ENCODE results near the gene TMEM220. TPM values are rescaled to one million over a fixed set of nuclear protein-coding genes. Genes with fewer than 3 reads are reported as not detected.

TMEM220 gene
- total and polyA plus RNA-seq, 8 donors: 4.9 to 14.1 (median 8.1) TPM; not detected in 2

GRCh38 chr17:10773391-10773790, 43.6 kb upstream of the TMEM220 start:
- DNase-seq: no peak
- peak overlapping the region in 1 of 5 donors; percentile 47 for H3K27ac ChIP-seq

GRCh38 chr17:10772425-10773380, 42.9 kb upstream of the TMEM220 start:
- no peak overlapping the region for H3K4me3 ChIP-seq
- 38 to 50% (median 46%) methylated on average over 9 of the region's 9 CpGs for WGBS, 5 donors
- peaks cover 0 to 14% (median 9%) of the 10 kb centered on the region in 4 donors for H3K9me3 ChIP-seq
- H3K27ac ChIP-seq: peak overlapping the region in 3 of 5 donors; percentile 31 to 47 (median 39)
- peak; percentile 60 to 90 for DNase-seq
- H3K36me3 ChIP-seq: peaks cover 0 to 8% (median 2%) of the 10 kb centered on the region in 4 donors
- intact Hi-C loops (cut with DNase I; ENCODE audit: low total_unique reads): no loop called here
- no peaks in the 10 kb centered on the region for H3K27me3 ChIP-seq
- peaks cover 7 to 22% (median 10%) of the 10 kb centered on the region in 4 donors for H3K4me1 ChIP-seq
- TF ChIP-seq POLR2AphosphoS5 (IDR thresholded peaks at IDR 0.05): peak in 2 of 3 donors; percentile 13 to 53
- TF ChIP-seq POLR2A (IDR thresholded peaks at IDR 0.05): no peak
- TF ChIP-seq, protein P1, sequence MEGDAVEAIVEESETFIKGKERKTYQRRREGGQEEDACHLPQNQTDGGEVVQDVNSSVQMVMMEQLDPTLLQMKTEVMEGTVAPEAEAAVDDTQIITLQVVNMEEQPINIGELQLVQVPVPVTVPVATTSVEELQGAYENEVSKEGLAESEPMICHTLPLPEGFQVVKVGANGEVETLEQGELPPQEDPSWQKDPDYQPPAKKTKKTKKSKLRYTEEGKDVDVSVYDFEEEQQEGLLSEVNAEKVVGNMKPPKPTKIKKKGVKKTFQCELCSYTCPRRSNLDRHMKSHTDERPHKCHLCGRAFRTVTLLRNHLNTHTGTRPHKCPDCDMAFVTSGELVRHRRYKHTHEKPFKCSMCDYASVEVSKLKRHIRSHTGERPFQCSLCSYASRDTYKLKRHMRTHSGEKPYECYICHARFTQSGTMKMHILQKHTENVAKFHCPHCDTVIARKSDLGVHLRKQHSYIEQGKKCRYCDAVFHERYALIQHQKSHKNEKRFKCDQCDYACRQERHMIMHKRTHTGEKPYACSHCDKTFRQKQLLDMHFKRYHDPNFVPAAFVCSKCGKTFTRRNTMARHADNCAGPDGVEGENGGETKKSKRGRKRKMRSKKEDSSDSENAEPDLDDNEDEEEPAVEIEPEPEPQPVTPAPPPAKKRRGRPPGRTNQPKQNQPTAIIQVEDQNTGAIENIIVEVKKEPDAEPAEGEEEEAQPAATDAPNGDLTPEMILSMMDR (IDR thresholded peaks at IDR 0.05): peak in 5 of 7 experiments; percentile 31 to 88 (median 84)

More at GRCh38 chr17:10773391-10773790, 43.6 kb upstream of the TMEM220 start:
- TF ChIP-seq POLR2A (IDR thresholded peaks at IDR 0.05): no peak
- TF ChIP-seq POLR2AphosphoS5 (IDR thresholded peaks at IDR 0.05): no peak
- TF ChIP-seq, protein P1 (IDR thresholded peaks at IDR 0.05): no peak
- no peak for TF ChIP-seq EP300 (IDR thresholded peaks at IDR 0.05)
- no peak overlapping the region for H3K4me3 ChIP-seq
- 74 to 86% (median 78%) methylated on average over 2 of the region's 2 CpGs for WGBS, 5 donors
- peaks cover 0 to 1% (median under 1%) of the 10 kb centered on the region in 4 donors for H3K36me3 ChIP-seq
- no peaks in the 10 kb centered on the region for H3K27me3 ChIP-seq
- H3K9me3 ChIP-seq: peaks cover 0 to 14% (median 9%) of the 10 kb centered on the region in 4 donors
- intact Hi-C loops (cut with DNase I; ENCODE audit: low total_unique reads): no loop called here
- H3K4me1 ChIP-seq: peaks cover 7 to 28% (median 10%) of the 10 kb centered on the region in 4 donors

- DNase-seq: peak in 1 of 2 donors; percentile 51
- Histone ChIP-seq H3K27me3 (no peaks in the 10 kb centered on the region), H3K9me3 (peaks cover 0 to 16% (median 11%) of the 10 kb centered on the region in 4 donors), H3K27ac (no peak overlapping the region), H3K4me3 (no peak overlapping the region), H3K4me1 (peaks cover 0 to 32% (median 11%) of the 10 kb centered on the region in 4 donors), H3K36me3 (peaks cover 0 to 24% (median 8%) of the 10 kb centered on the region in 4 donors)
- WGBS, 5 donors: 68 to 86% (median 79%) methylated on average over 2 of the region's 2 CpGs
- no peak for TF ChIP-seq EP300 (IDR thresholded peaks at IDR 0.05)
- TF ChIP-seq, protein P1 (IDR thresholded peaks at IDR 0.05): no peak
- no peak for TF ChIP-seq POLR2A (IDR thresholded peaks at IDR 0.05)
- TF ChIP-seq POLR2AphosphoS5 (IDR thresholded peaks at IDR 0.05): no peak
- intact Hi-C loops (cut with DNase I; ENCODE audit: low total_unique reads): no loop called here
These were observed 41.3 kb upstream of the TMEM220 start for GRCh38 chr17:10771148-10771547.

- 71 to 88% (median 81%) methylated on average over 6 of the region's 6 CpGs for WGBS, 5 donors
- Histone ChIP-seq H3K36me3 (peaks cover 0 to 24% (median 8%) of the 10 kb centered on the region in 4 donors), H3K4me1 (peaks cover 0 to 25% (median 8%) of the 10 kb centered on the region in 4 donors), H3K27me3 (no peaks in the 10 kb centered on the region), H3K4me3 (no peak overlapping the region), H3K27ac (no peak overlapping the region), H3K9me3 (peaks cover 0 to 18% (median 11%) of the 10 kb centered on the region in 4 donors)
- DNase-seq: no peak
- TF ChIP-seq POLR2A (IDR thresholded peaks at IDR 0.05): no peak
- intact Hi-C loops (cut with DNase I; ENCODE audit: low total_unique reads): no loop called here
These were observed 40.0 kb upstream of the TMEM220 start for GRCh38 chr17:10769840-10770239.

All from stomach (tissue), 9 donors.